KMS-11 (cell line): ENCODE data around the gene TMEM80.
"Not testable (repeated sequence)": the region's sequence is repeated elsewhere in the genome, so short reads cannot be mapped to it uniquely, and the experiment has no call there.

Source experiments
- H2AFZ ChIP-seq: fragments of 200-600 bp; sonication (generic); 2 replicates; pipeline ENCODE4 v1.6.1; 2016; ENCODE audit warnings: antibody characterized with exemption, mixed run types, low read depth
- H3K27ac ChIP-seq: fragments of 200-600 bp; sonication (generic); 2 replicates; pipeline ENCODE4 v1.6.1; 2016; ENCODE audit warnings: mild to moderate bottlenecking, mixed run types
- H3K27me3 ChIP-seq: fragments of 200-600 bp; sonication (generic); 2 replicates; pipeline ENCODE4 v1.6.1; 2017; ENCODE audit warnings: mild to moderate bottlenecking, low read depth, mixed run types, moderate library complexity; ENCODE audit not compliant: insufficient read depth
- H3K36me3 ChIP-seq: fragments of 200-600 bp; sonication (generic); 2 replicates; pipeline ENCODE4 v1.6.1; 2017; ENCODE audit warnings: mild to moderate bottlenecking, mixed run types; ENCODE audit not compliant: insufficient read depth
- H3K4me1 ChIP-seq: fragments of 200-600 bp; sonication (generic); 2 replicates; pipeline ENCODE4 v1.6.1; 2016; ENCODE audit warnings: mild to moderate bottlenecking, low read depth, mixed run types; ENCODE audit not compliant: poor library complexity, severe bottlenecking
- H3K4me2 ChIP-seq: fragments of 200-600 bp; sonication (generic); 2 replicates; pipeline ENCODE4 v1.7.0; 2016; ENCODE audit warnings: mild to moderate bottlenecking, mixed run types
- H3K4me3 ChIP-seq: fragments of 200-600 bp; sonication (generic); IDR thresholded peaks from 2 replicates; pipeline ENCODE4 v1.6.1; 2017; ENCODE audit warnings: low read depth, low read length, mixed read lengths; ENCODE audit not compliant: insufficient read depth
- H3K79me2 ChIP-seq: fragments of 200-600 bp; sonication (generic); 2 replicates; pipeline ENCODE4 v1.6.1; 2016; ENCODE audit warnings: low read depth, mixed run types; ENCODE audit not compliant: insufficient read depth
- H3K9ac ChIP-seq: fragments of 200-600 bp; sonication (generic); 2 replicates; pipeline ENCODE4 v1.6.1; 2016; ENCODE audit warnings: mild to moderate bottlenecking, mixed run types
- H4K20me1 ChIP-seq: fragments of 200-600 bp; sonication (generic); 2 replicates; pipeline ENCODE4 v1.6.1; 2016; ENCODE audit warnings: mild to moderate bottlenecking, mixed run types; ENCODE audit not compliant: insufficient read depth
- CTCF ChIP-seq: fragments of 200-600 bp; sonication (generic); conservative IDR thresholded peaks from 2 replicates; pipeline ENCODE4 v1.6.1; 2017; ENCODE audit warnings: low read depth, mild to moderate bottlenecking, antibody characterized with exemption, low read length, moderate library complexity, mixed read lengths

TMEM80 gene

DNA sequence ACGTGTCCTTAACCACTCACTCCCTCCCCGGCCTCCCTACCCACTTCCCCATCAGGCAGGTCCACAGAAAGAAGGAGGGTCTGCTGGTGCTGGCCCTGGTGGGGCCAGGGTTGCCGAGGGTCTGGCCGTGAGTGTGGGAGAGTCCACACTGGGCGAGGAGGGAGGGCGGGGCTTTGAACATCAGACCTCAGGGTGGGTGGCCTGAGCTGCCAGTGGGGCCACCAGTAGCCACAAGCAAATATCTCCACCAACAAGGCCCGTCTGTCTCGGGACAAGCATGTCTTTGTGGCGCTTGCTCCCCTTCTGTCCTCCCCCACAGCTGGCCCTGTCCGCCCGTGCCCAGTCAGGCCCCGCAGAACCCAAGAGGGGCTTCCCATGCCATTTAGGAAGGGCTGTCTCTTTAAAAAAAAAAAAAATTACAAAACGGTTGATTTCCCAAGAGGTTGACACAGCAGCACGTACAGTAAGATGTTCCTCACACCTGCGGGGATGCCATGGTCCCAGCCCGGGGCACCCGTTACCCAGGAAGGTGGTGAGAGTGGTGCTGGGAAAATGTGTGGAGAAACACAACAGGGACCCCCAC lies 34.0 kb downstream of the TMEM80 start:
- Histone ChIP-seq H2AFZ (no peak overlapping the region), H3K79me2 (no peaks in the 10 kb centered on the region), H3K36me3 (no peaks in the 10 kb centered on the region), H3K9ac (no peak overlapping the region), H4K20me1 (no peaks in the 10 kb centered on the region), H3K4me3 (no peak overlapping the region), H3K27ac (no peak overlapping the region), H3K4me2 (no peak overlapping the region), H3K4me1 (peaks cover 35% of the 10 kb centered on the region), H3K27me3 (peaks cover 21% of the 10 kb centered on the region; the same call in 1 of the 2 replicates)
- TF ChIP-seq CTCF, result no peak

- Histone ChIP-seq H3K27me3 (peaks cover 33% of the 10 kb centered on the region), H3K36me3 (no peaks in the 10 kb centered on the region), H3K79me2 (no peaks in the 10 kb centered on the region), H3K4me1 (peaks cover 4% of the 10 kb centered on the region), H2AFZ (no peak overlapping the region), H3K27ac (no peak overlapping the region), H4K20me1 (no peaks in the 10 kb centered on the region), H3K4me3 (no peak overlapping the region), H3K4me2 (no peak overlapping the region), H3K9ac (no peak overlapping the region)
- no peak for TF ChIP-seq CTCF
Measured at GRCh38 chr11:733072-733471, 37.5 kb downstream of the TMEM80 start.

- H4K20me1 ChIP-seq, H3K27ac ChIP-seq, H3K36me3 ChIP-seq, H3K4me1 ChIP-seq, H2AFZ ChIP-seq, H3K4me2 ChIP-seq, H3K9ac ChIP-seq, H3K79me2 ChIP-seq, H3K4me3 ChIP-seq: not testable (repeated sequence)
- peaks cover 42% of the 10 kb centered on the region for H3K27me3 ChIP-seq
Measured at GRCh38 chr11:734541-734940, 38.9 kb downstream of the TMEM80 start.

DNA sequence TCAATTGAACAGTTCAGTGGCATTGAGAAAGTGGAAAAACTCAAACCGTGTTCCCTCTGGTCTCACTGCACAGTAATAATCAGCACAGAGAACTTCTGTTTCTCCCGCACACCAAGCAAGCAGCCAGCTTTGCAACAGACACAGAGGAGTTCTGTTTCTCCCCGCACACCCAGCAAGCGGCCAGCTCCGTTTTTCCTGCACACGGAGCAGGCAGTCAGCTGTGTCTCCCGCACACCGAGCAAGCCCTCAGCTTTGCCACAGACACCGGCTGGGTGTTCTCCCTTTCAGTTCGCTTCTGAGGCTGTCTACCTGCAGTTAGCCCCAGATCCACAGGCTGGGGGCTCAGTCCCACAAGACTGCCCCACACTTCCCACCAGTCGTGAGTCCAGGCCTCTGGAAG lies 41.8 kb downstream of the TMEM80 start:
- H2AFZ ChIP-seq, result no peak overlapping the region
- H3K27me3 ChIP-seq, result peaks cover 38% of the 10 kb centered on the region

GRCh38 chr11:737899-738298 lies 42.3 kb downstream of the TMEM80 start:
- H3K27ac ChIP-seq, H2AFZ ChIP-seq, H3K4me1 ChIP-seq, H3K4me3 ChIP-seq, H3K36me3 ChIP-seq, H4K20me1 ChIP-seq, H3K4me2 ChIP-seq, H3K79me2 ChIP-seq, H3K9ac ChIP-seq: not testable (repeated sequence)
- H3K27me3 ChIP-seq, result peaks cover 33% of the 10 kb centered on the region

More for the DNA sequence above, 41.8 kb downstream of the TMEM80 start:
- no peaks in the 10 kb centered on the region for H3K36me3 ChIP-seq
- H3K4me2 ChIP-seq, result no peak overlapping the region
- H3K4me1 ChIP-seq, result no peaks in the 10 kb centered on the region
- TF ChIP-seq CTCF, result no peak
- no peak overlapping the region for H3K9ac ChIP-seq
- no peaks in the 10 kb centered on the region for H3K79me2 ChIP-seq
- H4K20me1 ChIP-seq, result no peaks in the 10 kb centered on the region
- H3K4me3 ChIP-seq, result no peak overlapping the region
- H3K27ac ChIP-seq, result no peak overlapping the region
